ENCODE data around the gene SORL1.

GRCh38 chr11:121608545-121609098, 156.5 kb downstream of the SORL1 start:
- TF ChIP-seq POLR2AphosphoS5 (IDR thresholded peaks at IDR 0.05; ENCODE audit: borderline replicate concordance, low read depth, low read length) (no peak), EZH2 (IDR thresholded peaks at IDR 0.05) (no peak)
